SU-DHL-6 (cell line): ENCODE measurements around the gene ZBTB32.

Experiments
- H2AFZ ChIP-seq: fragments of 200-600 bp; sonication (generic); 2 replicates; pipeline ENCODE4 v1.6.1; 2014; ENCODE audit warnings: low read depth, mild to moderate bottlenecking, moderate library complexity, mixed read lengths, antibody characterized with exemption, low read length; ENCODE audit not compliant: severe bottlenecking
- H3F3A ChIP-seq: fragments of 200-600 bp; shearing (Covaris generic); 2 replicates; pipeline ENCODE4 v1.6.0; 2016; ENCODE audit warnings: antibody characterized with exemption, mild to moderate bottlenecking; ENCODE audit not compliant: insufficient read depth
- H3K27ac ChIP-seq: fragments of 200-600 bp; sonication (generic); 2 replicates; pipeline ENCODE4 v1.5.1; 2016; ENCODE audit warnings: low read depth, mild to moderate bottlenecking, low read length, moderate library complexity, mixed read lengths
- H3K27me3 ChIP-seq: fragments of 200-600 bp; sonication (generic), shearing (Covaris generic); 2 replicates; pipeline ENCODE4 v1.6.0; 2014; ENCODE audit warnings: mild to moderate bottlenecking, low read length
- H3K36me3 ChIP-seq: fragments of 200-600 bp; sonication (generic); 2 replicates; pipeline ENCODE4 v1.6.1; 2014; ENCODE audit warnings: mild to moderate bottlenecking, low read length, mixed read lengths
- H3K4me2 ChIP-seq: fragments of 300-600, 200-600 bp; shearing (Covaris generic), sonication (generic); 2 replicates; pipeline ENCODE4 v1.6.0; 2014; ENCODE audit warnings: low read length, low read depth, mild to moderate bottlenecking; ENCODE audit not compliant: poor library complexity, severe bottlenecking
- H3K4me3 ChIP-seq: fragments of 200-600 bp; sonication (generic); 2 replicates; pipeline ENCODE4 v1.5.1; 2014; ENCODE audit warnings: antibody characterized with exemption, low read length, mild to moderate bottlenecking, mixed read lengths; ENCODE audit not compliant: insufficient read depth, poor library complexity, severe bottlenecking
- H3K79me2 ChIP-seq: fragments of 200-600 bp; sonication (generic); 2 replicates; pipeline ENCODE4 v1.6.1; 2014; ENCODE audit warnings: mild to moderate bottlenecking, low read length, moderate library complexity; ENCODE audit not compliant: insufficient read depth
- H3K9ac ChIP-seq: fragments of 200-600 bp; sonication (generic); 2 replicates; pipeline ENCODE4 v1.7.0; 2014; ENCODE audit warnings: mild to moderate bottlenecking, low read length
- H3K9me2 ChIP-seq: fragments of 200-600 bp; sonication (generic); replicated peaks from 2 replicates; pipeline ENCODE4 v1.6.1; 2014; ENCODE audit warnings: low read length; ENCODE audit not compliant: insufficient read depth
- H3K9me3 ChIP-seq: fragments of 200-600 bp; sonication (generic); 2 replicates; pipeline ENCODE4 v1.6.1; 2014; ENCODE audit warnings: low read length, mixed read lengths; ENCODE audit not compliant: insufficient read depth
- H4K20me1 ChIP-seq: fragments of 200-600 bp; sonication (generic); 2 replicates; pipeline ENCODE4 v1.6.1; 2014; ENCODE audit warnings: low read depth, mild to moderate bottlenecking, antibody characterized with exemption, low read length, moderate library complexity, mixed read lengths
- CTCF ChIP-seq: fragments of 200-600 bp; sonication (generic); IDR thresholded peaks from one replicate; pipeline ENCODE4 v1.5.1; 2017; ENCODE audit warnings: antibody characterized with exemption, mild to moderate bottlenecking, low read length, moderate library complexity; ENCODE audit not compliant: insufficient read depth, poor library complexity, severe bottlenecking
- EZH2phosphoT487 ChIP-seq: fragments of 200-600 bp; sonication (generic), shearing (Covaris generic); conservative IDR thresholded peaks from 2 replicates; pipeline ENCODE4 v1.6.1; 2018; ENCODE audit warnings: mild to moderate bottlenecking, antibody characterized with exemption, low read length, moderate library complexity, mixed read lengths

Gene ZBTB32

GRCh38 chr19:35760711-35761349 lies 56.5 kb downstream of the ZBTB32 start:
- Histone ChIP-seq H3K4me3 (no peak overlapping the region), H3K36me3 (no peaks in the 10 kb centered on the region), H2AFZ (no peak overlapping the region), H3K9me3 (no peaks in the 10 kb centered on the region), H3K27me3 (no peaks in the 10 kb centered on the region), H3K4me2 (no peak overlapping the region), H3K9me2 (no peaks in the 10 kb centered on the region), H3K79me2 (peaks cover 17% of the 10 kb centered on the region), H4K20me1 (no peaks in the 10 kb centered on the region), H3K9ac (no peak overlapping the region), H3K27ac (no peak overlapping the region), H3F3A (no peaks in the 10 kb centered on the region)
- TF ChIP-seq CTCF (no peak), EZH2phosphoT487 (no peak)

GRCh38 chr19:35764432-35765315 lies 60.3 kb downstream of the ZBTB32 start:
- no peak overlapping the region for H3K4me3 ChIP-seq
- H3F3A ChIP-seq: no peaks in the 10 kb centered on the region
- H3K9me2 ChIP-seq: no peaks in the 10 kb centered on the region
- TF ChIP-seq CTCF (no peak), EZH2phosphoT487 (no peak)
- H4K20me1 ChIP-seq: no peaks in the 10 kb centered on the region
- H2AFZ ChIP-seq: no peak overlapping the region
- H3K27ac ChIP-seq: no peak overlapping the region
- H3K4me2 ChIP-seq: no peak overlapping the region
- H3K79me2 ChIP-seq: peaks cover 5% of the 10 kb centered on the region; the same call in 1 of the 2 replicates
- H3K36me3 ChIP-seq: no peaks in the 10 kb centered on the region
- no peaks in the 10 kb centered on the region for H3K9me3 ChIP-seq
- H3K9ac ChIP-seq: no peak overlapping the region
- H3K27me3 ChIP-seq: no peaks in the 10 kb centered on the region
